Common myeloid progenitor, CD34-positive (primary cell): Measurements from ENCODE around the gene HRH1.
A peak's percentile ranks its signal among the peaks of the same experiment; 100 is the strongest.
"Not testable (repeated sequence)": the region's sequence is repeated elsewhere in the genome, so short reads cannot be mapped to it uniquely, and the experiment has no call there.

Experiments
- CTCF ChIA-PET: fragments of 350-600 bp; sonication (Branson Sonifier 250); formaldehyde crosslinking; loops from one replicate; lab custom pipeline; 2021; ENCODE audit warnings: antibody characterized with exemption; lab: Charles Lee
- POLR2A ChIA-PET: fragments of 350-600 bp; sonication (Branson Sonifier 250); formaldehyde crosslinking; loops from one replicate; lab custom pipeline; 2021; ENCODE audit warnings: antibody characterized with exemption; lab: Charles Lee
- DNase-seq, 3 donors: peaks; one replicate each; pipeline versions ENCODE4 v3.0.0 to v3.0.0-alpha.2; 2013
- H3K27ac ChIP-seq, 2 experiments: 1 replicate in 1 of 2; 2 replicates in 1 of 2; pipeline ENCODE4 v1.7.0; 2013; ENCODE audit warnings: inconsistent platforms in 2 of 2, low read length in 2 of 2, mild to moderate bottlenecking in 2 of 2, low read depth in 1 of 2, moderate library complexity in 1 of 2; ENCODE audit not compliant: severe bottlenecking in 2 of 2, insufficient read depth in 1 of 2, poor library complexity in 1 of 2
- H3K27me3 ChIP-seq, 5 experiments: replicated peaks in 2 of 5; 1 replicate in 3 of 5; 2 replicates in 2 of 5; pipeline versions ENCODE4 v1.6.1 to v1.7.0; 2013; ENCODE audit warnings: low read length in 4 of 5, mild to moderate bottlenecking in 2 of 5, moderate library complexity in 2 of 5, inconsistent platforms in 1 of 5; ENCODE audit not compliant: insufficient read depth in 5 of 5, control insufficient read depth in 4 of 5
- H3K36me3 ChIP-seq, 4 experiments: 1 replicate in 2 of 4; 2 replicates in 2 of 4; pipeline versions ENCODE4 v1.6.1 to v1.7.0; 2013; ENCODE audit warnings: low read length in 3 of 4, control low read depth in 1 of 4, mild to moderate bottlenecking in 1 of 4; ENCODE audit not compliant: control insufficient read depth in 4 of 4, insufficient read depth in 4 of 4
- H3K4me1 ChIP-seq, 4 experiments: 1 replicate in 3 of 4; 2 replicates in 1 of 4; pipeline versions ENCODE4 v1.6.1 to v1.7.1; 2013; ENCODE audit warnings: low read length in 3 of 4, mild to moderate bottlenecking in 3 of 4, control low read depth in 1 of 4, inconsistent platforms in 1 of 4, moderate library complexity in 1 of 4; ENCODE audit not compliant: control insufficient read depth in 4 of 4, insufficient read depth in 4 of 4; ENCODE audit errors: control extremely low read depth in 1 of 4
- H3K4me3 ChIP-seq, 7 experiments: 1 replicate in 4 of 7; 2 replicates in 3 of 7; pipeline versions ENCODE4 v1.5.1 to v1.7.0; 2013; ENCODE audit warnings: mild to moderate bottlenecking in 7 of 7, low read length in 6 of 7, moderate library complexity in 6 of 7, inconsistent platforms in 2 of 7, low read depth in 2 of 7, control low read depth in 1 of 7; ENCODE audit not compliant: insufficient read depth in 4 of 7, control insufficient read depth in 1 of 7; ENCODE audit errors: extremely low read depth in 1 of 7
- H3K9me3 ChIP-seq, 5 experiments: 1 replicate in 4 of 5; 2 replicates in 1 of 5; pipeline versions ENCODE4 v1.6.1 to v1.7.1; 2013; ENCODE audit warnings: low read length in 4 of 5, mild to moderate bottlenecking in 2 of 5, inconsistent platforms in 1 of 5, low read depth in 1 of 5, moderate library complexity in 1 of 5; ENCODE audit not compliant: control insufficient read depth in 4 of 5, insufficient read depth in 2 of 5; ENCODE audit errors: control extremely low read depth in 1 of 5
- WGBS: methylation state at CpG from one replicate; pipeline ENCODE4 v1.1.5; 2013; ENCODE audit not compliant: insufficient coverage; 5-methylcytosine and 5-hydroxymethylcytosine counted together

HRH1 gene

GRCh38 chr3:11120091-11120805 lies 34.0 kb upstream of the HRH1 start:
- Histone ChIP-seq H3K36me3 (no peaks in the 10 kb centered on the region), H3K4me3 (no peak overlapping the region), H3K4me1 (peaks cover 0 to 9% (median 6%) of the 10 kb centered on the region in 4 experiments), H3K27ac (no peak overlapping the region), H3K27me3 (no peaks in the 10 kb centered on the region), H3K9me3 (peaks cover 0 to 8% (median 4%) of the 10 kb centered on the region in 5 experiments)
- peak; percentile 13 to 46 (median 43) for DNase-seq
- ChIA-PET POLR2A (interaction anchor here (0.6 kb wide), 1 partner anchor 279 kb away, joined by 3 read pairs; no protein-coding TSS in a partner anchor), CTCF (interaction anchor here (0.7 to 2.3 kb wide), 3 partner anchors 20 to 60 kb away, joined by 3 to 7 read pairs (median 3); no protein-coding TSS in a partner anchor)
- 58% methylated on average over 6 of the region's 10 CpGs for WGBS

GRCh38 chr3:11126653-11127052 lies 27.6 kb upstream of the HRH1 start:
- POLR2A ChIA-PET: no interaction called here

GRCh38 chr3:11128682-11129632 lies 25.3 kb upstream of the HRH1 start:
- peaks cover 0 to 1% (median 0%) of the 10 kb centered on the region in 5 experiments for H3K9me3 ChIP-seq
- CTCF ChIA-PET: no interaction called here
- no peak overlapping the region for H3K27ac ChIP-seq
- POLR2A ChIA-PET: no interaction called here
- no peaks in the 10 kb centered on the region for H3K4me1 ChIP-seq
- H3K36me3 ChIP-seq: no peaks in the 10 kb centered on the region
- DNase-seq: no peak
- no peak overlapping the region for H3K4me3 ChIP-seq
- no peaks in the 10 kb centered on the region for H3K27me3 ChIP-seq
- WGBS: 98% methylated on average over 4 of the region's 8 CpGs

More at GRCh38 chr3:11126653-11127052, 27.6 kb upstream of the HRH1 start:
- WGBS: 97% methylated on average over 10 of the region's 10 CpGs
- Histone ChIP-seq H3K9me3 (peaks cover 0 to 8% (median 4%) of the 10 kb centered on the region in 5 experiments), H3K36me3 (no peaks in the 10 kb centered on the region), H3K4me1 (no peaks in the 10 kb centered on the region), H3K27me3 (no peaks in the 10 kb centered on the region), H3K27ac (no peak overlapping the region), H3K4me3 (no peak overlapping the region)
- CTCF ChIA-PET: no interaction called here
- DNase-seq: no peak

- Histone ChIP-seq H3K4me3 (no peak overlapping the region), H3K27ac (no peak overlapping the region), H3K36me3 (no peaks in the 10 kb centered on the region), H3K9me3 (no peaks in the 10 kb centered on the region), H3K4me1 (peaks cover 0 to 2% (median 0%) of the 10 kb centered on the region in 4 experiments), H3K27me3 (no peaks in the 10 kb centered on the region)
- ChIA-PET CTCF (no interaction called here), POLR2A (no interaction called here)
- 88% methylated on average over 6 of the region's 7 CpGs for WGBS
- DNase-seq: no peak
These were observed 23.9 kb upstream of the HRH1 start for GRCh38 chr3:11130385-11130784.

GRCh38 chr3:11131371-11131770 lies 22.9 kb upstream of the HRH1 start:
- WGBS: 93% methylated on average over 3 of the region's 5 CpGs
- no peak for DNase-seq
- Histone ChIP-seq H3K36me3 (no peaks in the 10 kb centered on the region), H3K27me3 (no peaks in the 10 kb centered on the region), H3K4me3 (no peak overlapping the region), H3K4me1 (peaks cover 0 to 2% (median 0%) of the 10 kb centered on the region in 4 experiments), H3K27ac (no peak overlapping the region), H3K9me3 (no peaks in the 10 kb centered on the region)
- CTCF ChIA-PET: no interaction called here
- POLR2A ChIA-PET: no interaction called here

GRCh38 chr3:11131886-11132285 lies 22.4 kb upstream of the HRH1 start:
- 100% methylated on average over 1 of the region's 7 CpGs for WGBS
- H3K9me3 ChIP-seq, H3K27me3 ChIP-seq, H3K36me3 ChIP-seq, CTCF ChIA-PET, POLR2A ChIA-PET, H3K4me3 ChIP-seq, H3K4me1 ChIP-seq, DNase-seq, H3K27ac ChIP-seq: not testable (repeated sequence)
